MCF 10A (cell line): ENCODE measurements around the gene KCTD15. TPM values are rescaled to one million over a fixed set of nuclear protein-coding genes. Genes with fewer than 3 reads are reported as not detected.

ENCODE experiments used
- BruUV-seq: library from RNA; stranded (reverse); fragments of 400-500 nt; replicated peaks from 2 replicates; lab custom pipeline; 2021; lab: Mats Ljungman, UMichigan
- CTCF ChIA-PET: fragments of 300-600 bp; sonication (Branson Sonifier 250); formaldehyde crosslinking; extraction: SDS; loops from one replicate; lab custom pipeline; 2021; ENCODE audit warnings: antibody characterized with exemption, inconsistent platforms; lab: Yijun Ruan, JAX
- POLR2A ChIA-PET: fragments of 300-600, 350-650 bp; sonication (Branson Sonifier 250); formaldehyde crosslinking; extraction: SDS; loops from one replicate; lab custom pipeline; 2020; ENCODE audit warnings: antibody characterized with exemption, inconsistent platforms; lab: Yijun Ruan, JAX
- DNase-seq: peaks from one replicate; pipeline ENCODE4 v3.0.0-alpha.2; 2018; ENCODE audit not compliant: unreplicated experiment
- H3K27ac Mint-ChIP-seq: one replicate; pipeline ENCODE4 v1.8.0; 2022; ENCODE audit warnings: mild to moderate bottlenecking, low read depth, mixed read lengths; ENCODE audit not compliant: unreplicated experiment
- H3K27me3 Mint-ChIP-seq: one replicate; pipeline ENCODE4 v1.8.0; 2022; ENCODE audit warnings: mixed read lengths; ENCODE audit not compliant: insufficient read depth, unreplicated experiment
- H3K36me3 Mint-ChIP-seq: one replicate; pipeline ENCODE4 v1.8.0; 2022; ENCODE audit warnings: mild to moderate bottlenecking, moderate library complexity, mixed read lengths; ENCODE audit not compliant: insufficient read depth, unreplicated experiment
- H3K4me1 Mint-ChIP-seq: one replicate; pipeline ENCODE4 v1.8.0; 2022; ENCODE audit warnings: mixed read lengths; ENCODE audit not compliant: insufficient read depth, unreplicated experiment
- H3K4me3 Mint-ChIP-seq: one replicate; pipeline ENCODE4 v1.8.0; 2022; ENCODE audit warnings: mild to moderate bottlenecking, moderate library complexity, mixed read lengths; ENCODE audit not compliant: unreplicated experiment
- H3K9me3 Mint-ChIP-seq: one replicate; pipeline ENCODE4 v1.8.0; 2022; ENCODE audit warnings: mixed read lengths; ENCODE audit not compliant: unreplicated experiment
- intact Hi-C: fragments of 100-400 bp; cut with micrococcal nuclease; formaldehyde crosslinking; loops from 2 replicates; pipeline ENCODE4 v1.14.1; 2022
- total RNA-seq: library from RNA; stranded (reverse); gene quantifications from 2 replicates; pipeline ENCODE4 v1.2.3, GENCODE V29; 2022
- TF ChIP-seq, protein P1 (sequence below): fragments of 200-600 bp; IDR thresholded peaks from one replicate; pipeline ENCODE4 v1.8.0; 2022; ENCODE audit warnings: antibody characterized with exemption, mild to moderate bottlenecking; ENCODE audit not compliant: unreplicated experiment

Gene KCTD15
- total RNA-seq, 1 experiment from 2014 or later, result 53.7 TPM

- CTCF ChIA-PET, result interaction anchor here (0.6 to 5.1 kb wide), 87 partner anchors 8 to 934 kb away, joined by 3 to 129 read pairs (median 4); partner anchors contain the start of gene KCTD15
Measured at GRCh38 chr19:33778089-33778791, 18.4 kb upstream of the KCTD15 start.

DNA sequence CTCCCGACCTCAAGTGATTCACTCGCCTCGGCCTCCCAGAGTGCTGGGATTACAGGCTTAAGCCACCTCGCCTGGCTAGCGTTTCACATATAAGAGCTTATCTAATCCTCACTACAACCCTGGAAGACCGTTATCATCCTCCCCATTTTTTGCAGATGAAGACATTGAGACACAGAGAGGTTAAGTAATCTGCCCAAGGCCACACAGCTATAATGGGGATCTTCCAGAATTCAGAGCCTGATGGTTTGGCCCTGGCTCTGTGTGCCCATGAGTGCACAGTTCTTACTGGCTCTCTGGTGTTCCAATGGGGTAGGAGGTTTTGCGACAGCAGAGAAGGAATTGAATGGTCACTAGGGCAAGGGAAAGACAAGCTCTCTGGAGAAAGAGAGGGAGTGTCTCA lies 16.8 kb upstream of the KCTD15 start:
- BruUV-seq, result no TSS peak
- TF ChIP-seq, protein P1, sequence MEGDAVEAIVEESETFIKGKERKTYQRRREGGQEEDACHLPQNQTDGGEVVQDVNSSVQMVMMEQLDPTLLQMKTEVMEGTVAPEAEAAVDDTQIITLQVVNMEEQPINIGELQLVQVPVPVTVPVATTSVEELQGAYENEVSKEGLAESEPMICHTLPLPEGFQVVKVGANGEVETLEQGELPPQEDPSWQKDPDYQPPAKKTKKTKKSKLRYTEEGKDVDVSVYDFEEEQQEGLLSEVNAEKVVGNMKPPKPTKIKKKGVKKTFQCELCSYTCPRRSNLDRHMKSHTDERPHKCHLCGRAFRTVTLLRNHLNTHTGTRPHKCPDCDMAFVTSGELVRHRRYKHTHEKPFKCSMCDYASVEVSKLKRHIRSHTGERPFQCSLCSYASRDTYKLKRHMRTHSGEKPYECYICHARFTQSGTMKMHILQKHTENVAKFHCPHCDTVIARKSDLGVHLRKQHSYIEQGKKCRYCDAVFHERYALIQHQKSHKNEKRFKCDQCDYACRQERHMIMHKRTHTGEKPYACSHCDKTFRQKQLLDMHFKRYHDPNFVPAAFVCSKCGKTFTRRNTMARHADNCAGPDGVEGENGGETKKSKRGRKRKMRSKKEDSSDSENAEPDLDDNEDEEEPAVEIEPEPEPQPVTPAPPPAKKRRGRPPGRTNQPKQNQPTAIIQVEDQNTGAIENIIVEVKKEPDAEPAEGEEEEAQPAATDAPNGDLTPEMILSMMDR, result no peak
- no peak for DNase-seq
- Mint-ChIP-seq H3K27ac (no peak overlapping the region), H3K27me3 (peaks cover 39% of the 10 kb centered on the region), H3K36me3 (no peaks in the 10 kb centered on the region), H3K4me3 (no peak overlapping the region), H3K4me1 (peaks cover 6% of the 10 kb centered on the region), H3K9me3 (no peaks in the 10 kb centered on the region)
- intact Hi-C loops, result loop anchor here (5.0 kb wide), 1 partner anchor 367 kb away; no protein-coding TSS in a partner anchor
- ChIA-PET CTCF (interaction anchor here (0.6 to 5.1 kb wide), 15 partner anchors 14 to 933 kb away, joined by 3 to 129 read pairs (median 7); partner anchors contain the start of gene KCTD15), POLR2A (no interaction called here)

More at GRCh38 chr19:33778089-33778791, 18.4 kb upstream of the KCTD15 start:
- TF ChIP-seq, protein P1, result peak; percentile 100
- no TSS peak for BruUV-seq
- Mint-ChIP-seq H3K27me3 (peaks cover 39% of the 10 kb centered on the region), H3K4me3 (peak overlapping the region; percentile 4), H3K36me3 (no peaks in the 10 kb centered on the region), H3K27ac (no peak overlapping the region), H3K4me1 (peaks cover 6% of the 10 kb centered on the region), H3K9me3 (no peaks in the 10 kb centered on the region)
- POLR2A ChIA-PET, result interaction anchor here (0.6 to 1.1 kb wide), 3 partner anchors 17 to 339 kb away, joined by 3 to 4 read pairs (median 4); no protein-coding TSS in a partner anchor
- intact Hi-C loops, result loop anchor here (1.0 to 5.0 kb wide), 3 partner anchors 220 to 369 kb away; no protein-coding TSS in a partner anchor
- peak; percentile 74 for DNase-seq

GRCh38 chr19:33780251-33780650 lies 16.4 kb upstream of the KCTD15 start:
- POLR2A ChIA-PET, result no interaction called here
- TF ChIP-seq, protein P1, result no peak
- H3K4me1 Mint-ChIP-seq, result peaks cover 6% of the 10 kb centered on the region
- CTCF ChIA-PET, result interaction anchor here (0.6 to 5.1 kb wide), 13 partner anchors 13 to 932 kb away, joined by 3 to 129 read pairs (median 7); partner anchors contain the start of gene KCTD15
- H3K9me3 Mint-ChIP-seq, result no peaks in the 10 kb centered on the region
- H3K4me3 Mint-ChIP-seq, result no peak overlapping the region
- no peak for DNase-seq
- no peaks in the 10 kb centered on the region for H3K36me3 Mint-ChIP-seq
- intact Hi-C loops, result no loop called here
- no peak overlapping the region for H3K27ac Mint-ChIP-seq
- peaks cover 39% of the 10 kb centered on the region for H3K27me3 Mint-ChIP-seq
- BruUV-seq, result no TSS peak

DNA sequence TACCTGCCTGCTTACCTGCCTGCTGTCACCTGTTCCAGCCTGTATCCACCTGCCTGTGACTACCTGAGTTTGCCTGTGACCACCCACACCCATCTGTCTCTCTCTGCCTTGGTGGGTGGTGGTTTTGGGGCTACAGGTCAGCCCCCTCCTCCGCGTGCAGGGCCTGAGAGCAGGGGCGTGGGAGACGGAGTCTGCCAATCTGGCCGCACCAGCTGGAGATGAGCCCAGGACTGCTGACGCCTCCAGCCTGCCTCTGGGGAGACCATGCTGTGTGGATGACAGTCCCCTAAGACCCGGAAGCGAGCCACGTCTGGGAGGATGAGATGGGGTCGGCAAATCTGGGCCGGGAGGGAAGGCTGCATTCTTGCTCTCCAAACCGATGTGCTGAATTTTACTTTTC lies 15.9 kb upstream of the KCTD15 start:
- Mint-ChIP-seq H3K27me3 (peaks cover 39% of the 10 kb centered on the region), H3K4me1 (peaks cover 6% of the 10 kb centered on the region), H3K9me3 (no peaks in the 10 kb centered on the region), H3K27ac (no peak overlapping the region), H3K4me3 (no peak overlapping the region), H3K36me3 (no peaks in the 10 kb centered on the region)
- no TSS peak for BruUV-seq
- no peak for DNase-seq
- ChIA-PET CTCF (interaction anchor here (0.6 to 5.1 kb wide), 4 partner anchors 9 to 217 kb away, joined by 3 to 62 read pairs (median 6); partner anchors contain the start of gene KCTD15), POLR2A (no interaction called here)
- TF ChIP-seq, protein P1, result no peak
- intact Hi-C loops, result no loop called here
